SKM-1 treated with dmso at 0.1 percent for 144 hours (cell line): Measurements from ENCODE around the gene C3orf70.

Source experiments
- DNase-seq: peaks from one replicate; lab custom pipeline; 2025; ENCODE audit not compliant: unreplicated experiment; lab: John Stamatoyannopoulos, UW

Gene C3orf70

DNA sequence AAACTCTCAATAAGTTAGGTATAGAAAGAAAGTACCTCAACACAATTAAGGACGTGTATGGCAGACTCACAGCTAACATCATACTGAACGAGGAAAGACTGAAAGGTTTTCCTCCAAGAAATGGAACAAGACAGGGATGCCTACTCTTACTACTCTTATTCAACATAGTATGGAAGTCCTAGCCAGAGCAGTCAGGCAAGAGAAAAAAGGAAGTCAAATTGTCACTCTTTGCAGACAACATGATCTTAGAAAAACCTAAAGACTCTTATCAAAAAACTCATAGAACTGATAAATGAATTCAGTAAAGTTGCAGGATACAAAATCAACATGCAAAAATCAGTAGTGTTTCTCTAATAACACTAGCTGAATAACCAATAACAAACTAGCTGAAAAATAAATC is 96.0 kb downstream of the C3orf70 start:
- no peak for DNase-seq

DNA sequence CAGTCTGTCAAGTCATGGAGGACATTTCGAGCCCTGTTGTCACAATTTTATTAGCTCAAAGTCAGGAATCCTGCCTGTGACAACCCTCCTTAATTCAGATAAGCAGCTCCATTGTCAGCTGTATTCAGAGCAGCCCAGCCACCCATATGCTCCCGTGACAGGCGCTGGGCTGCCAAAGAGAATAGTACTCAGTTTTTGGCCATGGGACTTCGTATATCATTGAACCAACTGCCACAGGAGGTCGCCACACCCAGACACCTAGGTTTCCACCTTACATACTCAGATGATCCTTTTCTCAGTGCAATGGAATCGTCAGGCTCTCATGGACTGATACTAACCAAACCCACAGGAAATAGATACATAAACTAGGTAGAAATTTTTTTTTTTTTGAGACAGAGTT is 100.2 kb downstream of the C3orf70 start:
- no peak for DNase-seq

DNA sequence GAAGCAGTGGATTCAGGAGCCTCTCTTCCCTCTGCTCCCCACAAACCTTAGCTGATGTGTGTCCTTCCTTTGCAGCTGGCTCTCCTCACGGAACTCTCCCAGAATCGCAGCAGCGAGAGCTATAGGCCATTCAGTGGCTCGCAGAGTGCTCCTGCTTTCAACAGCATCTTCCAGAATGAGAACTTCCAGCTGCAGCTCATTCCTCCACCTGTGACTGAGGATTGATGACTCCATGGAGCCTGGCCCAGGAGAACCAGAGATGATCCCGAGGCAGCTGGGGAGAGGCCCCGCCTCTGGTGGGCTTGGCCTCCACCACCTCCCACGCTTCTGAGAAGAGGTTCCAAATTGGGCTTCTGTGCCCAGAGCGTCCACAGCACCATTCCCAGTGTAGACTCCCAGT is 101.1 kb downstream of the C3orf70 start:
- no peak for DNase-seq

DNA sequence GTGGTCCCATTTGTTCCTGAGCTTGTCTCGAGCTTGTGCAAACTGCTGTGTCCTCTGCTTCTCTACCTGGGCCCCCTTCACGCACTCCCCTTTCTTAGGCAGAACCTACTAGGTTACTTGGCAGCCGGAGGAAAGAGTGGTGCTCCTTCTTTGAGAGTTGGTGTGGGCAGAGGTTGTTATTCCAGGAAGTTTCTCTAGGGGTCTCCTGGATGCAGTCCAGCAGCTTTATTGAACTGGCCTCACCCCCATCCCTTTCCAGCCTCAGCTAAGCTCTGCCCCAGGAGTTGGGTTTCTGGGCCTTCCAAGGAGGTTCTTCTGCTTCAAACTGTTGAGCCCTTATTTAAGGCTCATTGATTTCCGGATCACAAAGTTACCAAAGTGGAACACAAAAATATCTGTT is 103.2 kb downstream of the C3orf70 start:
- DNase-seq = no peak

DNA sequence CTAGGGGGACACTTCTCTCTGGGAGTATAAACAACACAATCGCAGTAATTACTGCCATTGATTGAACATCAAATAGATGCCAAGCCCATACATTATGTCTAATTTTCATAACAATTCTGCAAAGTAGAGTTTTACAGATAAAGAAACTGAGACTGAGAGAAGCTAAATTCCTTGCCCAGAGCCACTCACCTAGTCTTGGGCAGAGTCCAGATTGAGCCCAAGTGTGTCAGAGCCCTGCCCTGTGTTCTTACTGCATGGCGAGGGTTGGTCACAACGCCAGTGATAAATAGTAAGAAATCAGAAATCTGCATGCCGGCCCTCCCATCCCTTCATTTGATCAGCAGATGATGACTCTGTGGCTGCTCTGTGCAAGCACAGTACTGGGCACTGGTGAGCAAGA is 106.3 kb downstream of the C3orf70 start:
- DNase-seq = no peak

- no peak for DNase-seq
These were observed 106.7 kb downstream of the C3orf70 start for GRCh38 chr3:185046164-185046515.

GRCh38 chr3:185042312-185043050 is 110.4 kb downstream of the C3orf70 start:
- DNase-seq = no peak

DNA sequence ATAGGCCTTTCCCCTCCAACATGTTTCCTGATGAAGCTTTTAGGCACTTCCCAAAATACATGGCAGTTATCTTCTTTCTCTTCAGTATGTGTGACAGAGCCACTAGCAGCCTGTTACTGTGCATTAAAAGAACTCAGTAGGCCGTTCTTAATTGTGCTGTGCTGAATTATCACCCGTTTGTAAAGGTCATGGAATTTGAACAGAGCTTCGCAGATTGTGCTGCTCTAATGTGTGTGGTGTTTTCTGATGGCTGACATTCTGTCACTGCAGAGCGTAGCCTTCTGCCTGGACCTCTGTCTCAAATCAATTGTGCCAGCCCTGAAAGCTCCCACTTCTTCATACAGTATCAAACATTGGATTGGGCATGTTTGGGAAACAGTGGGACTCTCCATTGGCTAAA is 111.3 kb downstream of the C3orf70 start:
- DNase-seq = no peak

DNA sequence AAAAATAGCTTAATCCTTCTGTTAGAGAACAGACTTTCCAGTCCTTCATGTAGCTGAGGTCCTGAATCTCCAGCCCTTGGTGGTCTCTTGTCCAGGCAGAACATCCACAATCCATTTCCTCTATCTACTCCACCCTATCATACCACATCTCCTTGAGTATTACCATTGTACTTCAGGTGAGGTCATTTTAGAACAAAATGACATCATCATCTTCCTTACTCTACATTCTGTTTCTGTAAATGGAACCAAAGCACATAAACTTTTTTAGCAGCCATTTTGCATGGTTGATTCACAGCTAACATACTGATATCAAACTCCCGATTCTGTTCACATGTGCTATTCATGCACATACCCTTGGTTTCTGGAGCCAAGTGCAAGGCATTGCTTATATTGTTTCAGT is 112.4 kb downstream of the C3orf70 start:
- DNase-seq = no peak

DNA sequence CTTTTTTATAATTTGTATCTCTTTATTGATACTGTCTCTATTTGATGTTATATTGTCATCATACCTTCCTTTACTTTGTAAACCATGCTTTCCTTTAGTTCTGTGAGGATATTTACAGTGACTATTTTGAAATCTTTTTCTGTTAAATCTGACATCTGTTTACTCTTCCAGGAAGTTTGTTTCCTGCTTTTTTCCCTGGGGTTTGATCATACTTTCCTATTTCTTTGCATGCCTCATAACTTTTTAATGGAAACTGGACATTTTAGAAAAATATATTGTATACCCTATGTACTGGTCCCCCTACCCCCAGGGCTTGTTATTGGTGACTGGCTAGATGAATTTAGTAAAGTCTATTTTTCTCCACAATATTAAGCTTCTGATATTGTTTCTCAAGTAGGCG is 115.1 kb downstream of the C3orf70 start:
- no peak for DNase-seq

DNA sequence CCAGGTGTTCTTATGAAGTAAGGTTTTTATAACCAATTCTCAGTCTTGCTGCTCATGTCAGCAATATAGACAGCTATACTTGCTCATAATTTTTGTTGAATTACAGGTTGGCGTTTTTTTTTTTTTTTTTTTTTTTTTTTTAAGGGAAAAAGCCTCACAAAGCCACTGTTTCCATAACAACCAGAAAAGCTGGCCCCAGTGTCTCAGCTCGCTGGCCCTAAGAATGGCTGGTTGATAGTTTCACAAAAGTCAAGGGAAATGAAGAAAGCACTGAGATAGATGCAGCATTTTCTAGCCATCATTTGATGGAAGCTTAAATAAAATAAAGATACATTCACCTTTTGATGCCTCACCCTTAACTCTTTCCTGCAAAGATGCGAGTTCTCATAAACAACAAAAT is 121.9 kb downstream of the C3orf70 start:
- no peak for DNase-seq

- DNase-seq = no peak
These were observed 122.5 kb downstream of the C3orf70 start for GRCh38 chr3:185030399-185030798.

DNA sequence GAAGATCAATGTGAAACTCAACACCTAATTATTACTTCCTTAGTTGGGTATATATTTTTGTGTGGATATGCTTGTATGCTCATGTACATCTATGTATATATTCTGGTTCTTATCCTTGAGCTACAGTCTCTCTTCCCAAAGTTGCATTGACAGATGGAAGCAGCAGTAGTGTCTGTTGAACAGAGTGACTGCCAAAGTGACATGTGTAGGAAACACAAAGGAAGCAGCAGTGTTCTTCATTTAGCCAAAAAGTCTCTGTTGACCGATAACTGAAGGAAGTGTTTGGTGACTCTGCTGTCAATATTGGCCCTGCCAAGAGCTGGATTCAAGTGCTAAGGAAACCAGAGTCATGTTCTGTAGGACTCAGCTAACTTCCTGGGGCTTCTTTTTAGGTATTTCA is 123.8 kb downstream of the C3orf70 start:
- DNase-seq = no peak

DNA sequence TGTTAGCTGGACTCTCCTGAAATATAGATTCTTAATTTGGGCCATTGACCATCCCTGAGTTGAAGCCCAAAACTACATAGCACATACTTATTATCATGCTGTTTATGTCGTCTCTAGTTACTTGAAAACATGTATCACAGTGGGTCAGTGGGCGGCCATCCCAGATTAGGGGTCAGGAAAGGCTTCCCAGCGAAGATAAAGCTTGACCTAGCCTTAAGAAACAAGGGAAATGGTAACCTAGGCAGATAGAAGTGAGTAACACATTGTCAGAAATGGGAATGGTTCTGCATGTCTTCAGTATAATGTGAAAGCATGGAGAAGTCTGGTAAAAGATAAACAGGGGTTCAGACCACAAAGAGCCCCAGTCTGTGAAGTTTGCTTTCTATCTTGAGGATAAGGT is 124.7 kb downstream of the C3orf70 start:
- no peak for DNase-seq
